Aorta (tissue), 5 donors: ENCODE results near the gene INSIG2. TPM values are rescaled to one million over a fixed set of nuclear protein-coding genes. Genes with fewer than 3 reads are reported as not detected.

Experiments
- ATAC-seq: fragments of 200-7000 bp; cut with Tn5 transposase; one replicate; pipeline ENCODE4 v1.9.1; 2022; ENCODE audit warnings: moderate library complexity; ENCODE audit not compliant: low FRiP score
- DNase-seq, 2 donors: peaks; one replicate each; pipeline ENCODE4 v3.0.0-alpha.2; 2020
- H3K27ac ChIP-seq, 2 donors: one replicate each; pipeline ENCODE4 v1.5.1; 2013; ENCODE audit warnings: low read length in 2 of 2, mild to moderate bottlenecking in 2 of 2, moderate library complexity in 2 of 2, control low read depth in 1 of 2, inconsistent platforms in 1 of 2, low read depth in 1 of 2
- H3K27me3 ChIP-seq, 2 donors: one replicate each; pipeline ENCODE4 v1.6.1; 2013; ENCODE audit warnings: control low read depth in 1 of 2, low read length in 1 of 2, mild to moderate bottlenecking in 1 of 2, moderate library complexity in 1 of 2; ENCODE audit not compliant: insufficient read depth in 2 of 2, control insufficient read depth in 1 of 2
- H3K36me3 ChIP-seq, 2 donors: one replicate each; pipeline ENCODE4 v1.6.1; 2013; ENCODE audit warnings: control low read depth in 1 of 2, low read length in 1 of 2, mild to moderate bottlenecking in 1 of 2; ENCODE audit not compliant: insufficient read depth in 2 of 2, control insufficient read depth in 1 of 2
- H3K4me1 ChIP-seq, 2 donors: one replicate each; pipeline ENCODE4 v1.6.1; 2013; ENCODE audit warnings: low read length in 2 of 2, control low read depth in 1 of 2, mild to moderate bottlenecking in 1 of 2, moderate library complexity in 1 of 2; ENCODE audit not compliant: insufficient read depth in 2 of 2, control insufficient read depth in 1 of 2
- H3K4me3 ChIP-seq, 2 donors: one replicate each; pipeline ENCODE4 v1.5.1; 2013; ENCODE audit warnings: low read length in 2 of 2, control low read depth in 1 of 2, mild to moderate bottlenecking in 1 of 2
- H3K9me3 ChIP-seq: one replicate; pipeline ENCODE4 v1.6.1; 2013; ENCODE audit warnings: mild to moderate bottlenecking, low read length; ENCODE audit not compliant: control insufficient read depth
- WGBS, 2 donors: extraction: QIAGEN DNeasy Blood & Tissue Kit; methylation state at CpG; one replicate each; pipeline ENCODE4 v1.1.7; 2013; 5-methylcytosine and 5-hydroxymethylcytosine counted together
- intact Hi-C, 2 donors: fragments of 100-400 bp; cut with DNase I; formaldehyde crosslinking; loops; one replicate each; pipeline versions ENCODE4 v1.14.2 to v1.15.0; 2022
- polyA plus RNA-seq, 2 donors: library from polyadenylated mRNA; stranded (reverse); fragments of 200-250 nt; gene quantifications; one replicate each; pipeline ENCODE4 v1.2.3, GENCODE V29; 2013
- total RNA-seq, 2 donors: library from RNA; stranded (reverse); fragmentation: NEBNext Ultra II Directional; extraction: Animal tissue kit (Norgen Biotek cat#: 25700); gene quantifications; one replicate each; pipeline ENCODE4 v1.2.1, GENCODE V29; 2021
- donor health status: healthy with polysubstance abuse.
- donor health status: Bipolar disorder and iron deficiency.
- donor health status: DM: no; HTN: no; CAD: no.
- donor health status: DM: no; HTN: no; CAD: no.
- donor health status: DM: yes; HTN: yes; CAD: no.

Gene INSIG2
- total and polyA plus RNA-seq, 4 donors, result 34.2 to 44.5 (median 39.2) TPM

- DNase-seq (no peak), ATAC-seq (no peak)
- Histone ChIP-seq H3K9me3 (no peaks in the 10 kb centered on the region), H3K36me3 (no peaks in the 10 kb centered on the region), H3K27ac (no peak overlapping the region), H3K4me3 (no peak overlapping the region), H3K4me1 (peaks cover 0 to 6% of the 10 kb centered on the region in 2 donors), H3K27me3 (no peaks in the 10 kb centered on the region)
- WGBS, 2 donors, result 93 to 97% methylated on average over 2 of the region's 2 CpGs
- intact Hi-C loops, result no loop called here
These were observed 65.9 kb downstream of the INSIG2 start for GRCh38 chr2:118154176-118154575.

Other genes with a start within 250 kb of the INSIG2 start
- gene CCDC93, start 74.4 kb upstream of the INSIG2 start, total RNA-seq, result 10 to 100 TPM; 34.8 to 42.8 TPM
- gene CCDC93, start 74.4 kb upstream of the INSIG2 start, polyA plus RNA-seq, result 10 to 100 TPM in 1 of 2 donors, 1 to 10 TPM in 1; 5.8 to 12.1 TPM